A549 (cell line): ENCODE data around the gene ITGAL. TPM values are rescaled to one million over a fixed set of nuclear protein-coding genes. Genes with fewer than 3 reads are reported as not detected.

Experiments
- ATAC-seq, 2 experiments: fragments of 200-7000 bp in 1 of 2; fragments of >200 bp in 1 of 2; cut with Nextera tagmentation in 1 of 2; cut with Tn5 transposase in 1 of 2; 3 replicates each; pipeline versions ENCODE4 v1.8.0 to v1.9.1; 2018 to 2020; ENCODE audit warnings: mild to moderate bottlenecking in 1 of 2, moderate library complexity in 1 of 2
- CTCF ChIA-PET: fragments of 300-600 bp; sonication (Branson Sonifier 250); formaldehyde crosslinking; extraction: SDS; loops from one replicate; lab custom pipeline; 2021; ENCODE audit warnings: antibody characterized with exemption, inconsistent platforms; lab: Yijun Ruan, JAX
- POLR2A ChIA-PET: fragments of 350-600 bp; formaldehyde crosslinking; extraction: SDS; loops from one replicate; lab custom pipeline; 2021; ENCODE audit warnings: antibody characterized with exemption, inconsistent platforms; lab: Yijun Ruan, JAX
- DNase-seq, 2 experiments: peaks; one replicate each; pipeline versions ENCODE4 v3.0.0 to v3.0.0-alpha.2; 2011 to 2016; ENCODE audit warnings: low read depth in 1 of 2, low spot score in 1 of 2
- FAIRE-seq: peaks from 2 replicates; lab custom pipeline; 2011; peaks lifted over from hg19 to GRCh38; lab: Jason Lieb, UNC
- H3K27ac ChIP-seq, 2 experiments: fragments of >200 bp; sonication (Bioruptor Twin); formaldehyde crosslinking; 3 replicates each; pipeline ENCODE4 v1.5.1; 2016 to 2017
- H3K4me1 ChIP-seq: fragments of >200 bp; sonication (Bioruptor Twin); formaldehyde crosslinking; 3 replicates; pipeline ENCODE4 v1.6.1; 2016
- H3K4me2 ChIP-seq: fragments of >200 bp; sonication (Bioruptor Twin); formaldehyde crosslinking; 3 replicates; pipeline ENCODE4 v1.6.1; 2016
- H3K4me3 ChIP-seq: fragments of >200 bp; sonication (Bioruptor Twin); formaldehyde crosslinking; 3 replicates; pipeline ENCODE4 v1.5.1; 2016
- H3K9me3 ChIP-seq: fragments of >200 bp; sonication (Bioruptor Twin); formaldehyde crosslinking; 3 replicates; pipeline ENCODE4 v1.6.1; 2016
- CBX2 ChIP-seq: fragments of 200-600 bp; sonication (generic); IDR thresholded peaks from 2 replicates; pipeline ENCODE4 v1.6.1; 2016; ENCODE audit warnings: low read depth, mild to moderate bottlenecking, borderline replicate concordance
- EHF ChIP-seq: fragments of 250-450 bp; sonication (Bioruptor Pico); IDR thresholded peaks from 2 replicates; pipeline ENCODE4 v1.5.0; 2020; ENCODE audit warnings: mild to moderate bottlenecking
- HDAC2 ChIP-seq: fragments of 200-600 bp; sonication (generic); IDR thresholded peaks from 2 replicates; pipeline ENCODE4 v1.6.1; 2016
- HOXA7 ChIP-seq: fragments of 250-450 bp; sonication (Bioruptor Pico); IDR thresholded peaks from 2 replicates; pipeline ENCODE4 v1.5.0; 2020; ENCODE audit warnings: mild to moderate bottlenecking, moderate library complexity
- HOXB13 ChIP-seq: fragments of 250-450 bp; sonication (Bioruptor Pico); IDR thresholded peaks from 2 replicates; pipeline ENCODE4 v1.5.0; 2020; ENCODE audit warnings: low read depth, mild to moderate bottlenecking, moderate library complexity
- JUN ChIP-seq, 2 experiments: fragments of >200 bp; sonication (Bioruptor Twin); formaldehyde crosslinking; IDR thresholded peaks; 2 replicates in 1 of 2; 3 replicates in 1 of 2; pipeline ENCODE4 v1.6.1; 2016 to 2017
- NFE2L2 ChIP-seq: fragments of 150-350 bp; conservative IDR thresholded peaks from 2 replicates; pipeline ENCODE4 v1.6.1; 2014; ENCODE audit warnings: low read length
- NR3C1 ChIP-seq: fragments of >200 bp; sonication (Bioruptor Twin); formaldehyde crosslinking; IDR thresholded peaks from 3 replicates; pipeline ENCODE4 v1.6.1; 2017
- PHF8 ChIP-seq: fragments of 200-600 bp; sonication (generic); IDR thresholded peaks from 2 replicates; pipeline ENCODE4 v1.6.1; 2016; ENCODE audit warnings: low read depth, mild to moderate bottlenecking, antibody characterized with exemption, moderate library complexity, borderline replicate concordance
- RFX5 ChIP-seq: fragments of 450-650 bp; IDR thresholded peaks from 2 replicates; pipeline ENCODE4 v1.7.1; 2014; ENCODE audit warnings: antibody characterized with exemption, mild to moderate bottlenecking, moderate library complexity
- RNF2 ChIP-seq: fragments of 200-600 bp; sonication (generic); IDR thresholded peaks from 2 replicates; pipeline ENCODE4 v1.6.1; 2016; ENCODE audit warnings: low read depth, mild to moderate bottlenecking, antibody characterized with exemption, moderate library complexity, borderline replicate concordance
- SMC3 ChIP-seq: fragments of >200 bp; sonication (Bioruptor Twin); formaldehyde crosslinking; IDR thresholded peaks from 3 replicates; pipeline ENCODE4 v1.6.1; 2018; ENCODE audit warnings: inconsistent platforms
- ZFP36 ChIP-seq: fragments of 450-650 bp; IDR thresholded peaks from 2 replicates; pipeline ENCODE4 v1.6.1; 2014; ENCODE audit warnings: borderline replicate concordance; ENCODE audit not compliant: partially characterized antibody
- WGBS: methylation state at CpG from one replicate; pipeline ENCODE4 v1.1.6; 2017; ENCODE audit errors: missing lambda C conversion rate; 5-methylcytosine and 5-hydroxymethylcytosine counted together
- polyA plus RNA-seq, 4 experiments: library from polyadenylated mRNA; depleted of rRNA in 3 of 4; stranded (reverse); fragments of >200 nt; fragmentation: RNase III in 1 of 4; extraction: RNeasy Plus Mini Kit Qiagen cat#74134 plus additional on column Dnase treatment in 1 of 4; gene quantifications; 2 replicates in 3 of 4; 3 replicates in 1 of 4; pipeline ENCODE4 v1.2.3, GENCODE V29; 2011 to 2017
- TF ChIP-seq, protein P1 (sequence below): fragments of >200 bp; sonication (Bioruptor Twin); formaldehyde crosslinking; IDR thresholded peaks from 3 replicates; pipeline ENCODE4 v1.6.1; 2016
- TF ChIP-seq, protein P2 (sequence below): IDR thresholded peaks from 2 replicates; pipeline ENCODE4 v1.6.1; 2012
- TF ChIP-seq, protein P3 (sequence below): IDR thresholded peaks from 2 replicates; pipeline ENCODE4 v1.6.1; 2012; ENCODE audit warnings: low read depth, borderline replicate concordance
- TF ChIP-seq, protein P4 (sequence below): fragments of >200 bp; sonication (Bioruptor Twin); formaldehyde crosslinking; IDR thresholded peaks from 3 replicates; pipeline ENCODE4 v1.5.1; 2016
- TF ChIP-seq, protein P5 (sequence below): fragments of 250-450 bp; sonication (Bioruptor Pico); IDR thresholded peaks from 2 replicates; pipeline ENCODE4 v1.5.0; 2020; ENCODE audit warnings: low read depth, mild to moderate bottlenecking, moderate library complexity

The ITGAL gene
- polyA plus RNA-seq, 2 of the 4 experiments (the other 2 are of a cell fraction) = 0.17 to 0.94 TPM

DNA sequence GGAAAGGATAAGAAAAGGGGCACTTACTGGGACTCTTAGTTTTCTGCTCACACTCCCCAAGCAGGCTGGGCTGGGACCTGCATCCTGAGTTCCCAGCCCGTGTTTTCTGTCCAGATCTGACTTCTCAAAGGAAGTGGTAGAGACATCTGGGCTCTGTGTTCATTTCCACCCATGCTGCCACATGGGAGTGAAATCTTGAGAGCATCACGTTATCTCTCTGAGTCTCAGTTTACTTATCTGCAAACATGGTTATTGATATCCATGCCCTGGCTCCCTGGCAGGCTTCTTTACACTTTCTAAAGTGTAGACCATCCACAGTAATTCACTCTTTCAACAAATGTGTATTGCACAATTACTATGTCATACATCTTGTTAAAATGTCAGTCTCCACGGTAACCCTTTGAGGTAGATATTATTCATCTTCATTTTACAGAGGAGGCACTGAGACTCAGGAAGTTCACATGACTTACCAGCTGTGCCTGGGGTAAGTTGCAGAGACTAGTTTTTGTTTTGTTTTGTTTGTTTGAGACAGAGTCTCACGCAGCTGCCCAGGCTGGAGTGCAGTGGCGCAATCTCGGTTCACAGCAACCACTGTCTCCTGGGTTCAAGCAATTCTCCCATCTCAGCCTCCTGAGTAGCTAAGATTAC, 95.6 kb downstream of the ITGAL start (continued):
- TF ChIP-seq JUN (IDR thresholded peaks at IDR 0.05) (peak; percentile 25 to 57; a peak in 2 of 5 replicates), CBX2 (no peak), RNF2 (no peak), ZFP36 (no peak), SMC3 (no peak), HOXA7 (CRISPR knock-in tag) (no peak), EHF (CRISPR knock-in tag) (no peak), PHF8 (no peak), HOXB13 (CRISPR knock-in tag) (no peak), RFX5 (no peak), NR3C1 (no peak), NFE2L2 (no peak)
- TF ChIP-seq, protein P1, sequence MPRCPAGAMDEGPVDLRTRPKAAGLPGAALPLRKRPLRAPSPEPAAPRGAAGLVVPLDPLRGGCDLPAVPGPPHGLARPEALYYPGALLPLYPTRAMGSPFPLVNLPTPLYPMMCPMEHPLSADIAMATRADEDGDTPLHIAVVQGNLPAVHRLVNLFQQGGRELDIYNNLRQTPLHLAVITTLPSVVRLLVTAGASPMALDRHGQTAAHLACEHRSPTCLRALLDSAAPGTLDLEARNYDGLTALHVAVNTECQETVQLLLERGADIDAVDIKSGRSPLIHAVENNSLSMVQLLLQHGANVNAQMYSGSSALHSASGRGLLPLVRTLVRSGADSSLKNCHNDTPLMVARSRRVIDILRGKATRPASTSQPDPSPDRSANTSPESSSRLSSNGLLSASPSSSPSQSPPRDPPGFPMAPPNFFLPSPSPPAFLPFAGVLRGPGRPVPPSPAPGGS = no peak
- TF ChIP-seq, protein P2, sequence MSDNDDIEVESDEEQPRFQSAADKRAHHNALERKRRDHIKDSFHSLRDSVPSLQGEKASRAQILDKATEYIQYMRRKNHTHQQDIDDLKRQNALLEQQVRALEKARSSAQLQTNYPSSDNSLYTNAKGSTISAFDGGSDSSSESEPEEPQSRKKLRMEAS = no peak
- TF ChIP-seq, all 56 proteins: peak for 7

DNA sequence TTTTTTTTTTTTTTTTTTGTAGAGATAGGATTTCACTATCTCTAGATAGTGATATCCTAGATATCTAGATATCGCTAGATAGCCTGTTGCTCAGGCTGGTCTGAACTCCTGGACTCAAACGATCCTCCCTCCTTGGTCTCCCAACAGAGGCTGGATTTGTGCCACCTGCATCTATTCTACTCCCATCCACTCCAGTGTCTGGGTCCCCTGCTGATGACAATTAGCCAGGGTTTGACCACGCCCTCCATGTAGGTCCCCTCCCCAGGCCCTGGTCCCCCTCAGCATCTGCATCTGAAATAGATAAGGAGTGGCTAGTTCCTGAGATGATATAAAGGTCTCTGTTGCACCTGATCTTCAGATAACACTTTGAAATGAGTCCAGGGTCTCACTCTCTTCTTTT, 96.7 kb downstream of the ITGAL start:
- H3K4me2 ChIP-seq = peak overlapping the region; percentile 59; the same call in 1 of the 3 replicates
- ATAC-seq (no peak), DNase-seq (no peak), FAIRE-seq (no peak)
- 89% methylated on average over 3 of the region's 3 CpGs for WGBS
- H3K27ac ChIP-seq = peak overlapping the region; percentile 35 to 80; a peak in 4 of 6 replicates
- CTCF ChIA-PET = interaction anchor here (2.0 kb wide), 1 partner anchor 46 kb away, joined by 9 read pairs; no protein-coding TSS in a partner anchor
- TF ChIP-seq, protein P3, sequence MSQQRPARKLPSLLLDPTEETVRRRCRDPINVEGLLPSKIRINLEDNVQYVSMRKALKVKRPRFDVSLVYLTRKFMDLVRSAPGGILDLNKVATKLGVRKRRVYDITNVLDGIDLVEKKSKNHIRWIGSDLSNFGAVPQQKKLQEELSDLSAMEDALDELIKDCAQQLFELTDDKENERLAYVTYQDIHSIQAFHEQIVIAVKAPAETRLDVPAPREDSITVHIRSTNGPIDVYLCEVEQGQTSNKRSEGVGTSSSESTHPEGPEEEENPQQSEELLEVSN = no peak
- TF ChIP-seq HDAC2 (no peak), NR3C1 (no peak), ZFP36 (no peak)
- TF ChIP-seq, protein P4, sequence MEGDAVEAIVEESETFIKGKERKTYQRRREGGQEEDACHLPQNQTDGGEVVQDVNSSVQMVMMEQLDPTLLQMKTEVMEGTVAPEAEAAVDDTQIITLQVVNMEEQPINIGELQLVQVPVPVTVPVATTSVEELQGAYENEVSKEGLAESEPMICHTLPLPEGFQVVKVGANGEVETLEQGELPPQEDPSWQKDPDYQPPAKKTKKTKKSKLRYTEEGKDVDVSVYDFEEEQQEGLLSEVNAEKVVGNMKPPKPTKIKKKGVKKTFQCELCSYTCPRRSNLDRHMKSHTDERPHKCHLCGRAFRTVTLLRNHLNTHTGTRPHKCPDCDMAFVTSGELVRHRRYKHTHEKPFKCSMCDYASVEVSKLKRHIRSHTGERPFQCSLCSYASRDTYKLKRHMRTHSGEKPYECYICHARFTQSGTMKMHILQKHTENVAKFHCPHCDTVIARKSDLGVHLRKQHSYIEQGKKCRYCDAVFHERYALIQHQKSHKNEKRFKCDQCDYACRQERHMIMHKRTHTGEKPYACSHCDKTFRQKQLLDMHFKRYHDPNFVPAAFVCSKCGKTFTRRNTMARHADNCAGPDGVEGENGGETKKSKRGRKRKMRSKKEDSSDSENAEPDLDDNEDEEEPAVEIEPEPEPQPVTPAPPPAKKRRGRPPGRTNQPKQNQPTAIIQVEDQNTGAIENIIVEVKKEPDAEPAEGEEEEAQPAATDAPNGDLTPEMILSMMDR = no peak
- TF ChIP-seq, protein P5, sequence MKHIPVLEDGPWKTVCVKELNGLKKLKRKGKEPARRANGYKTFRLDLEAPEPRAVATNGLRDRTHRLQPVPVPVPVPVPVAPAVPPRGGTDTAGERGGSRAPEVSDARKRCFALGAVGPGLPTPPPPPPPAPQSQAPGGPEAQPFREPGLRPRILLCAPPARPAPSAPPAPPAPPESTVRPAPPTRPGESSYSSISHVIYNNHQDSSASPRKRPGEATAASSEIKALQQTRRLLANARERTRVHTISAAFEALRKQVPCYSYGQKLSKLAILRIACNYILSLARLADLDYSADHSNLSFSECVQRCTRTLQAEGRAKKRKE (CRISPR knock-in tag) = no peak
- H3K4me1 ChIP-seq = peaks cover 42% of the 10 kb centered on the region
- no peak overlapping the region for H3K4me3 ChIP-seq
- no peaks in the 10 kb centered on the region for H3K9me3 ChIP-seq
- POLR2A ChIA-PET = interaction anchor here (2.7 kb wide), 1 partner anchor 11 kb away, joined by 19 read pairs; the partner anchor contains the start of gene ZNF764
